ENCODE measurements around the gene NEURL1.

NEURL1 gene

DNA sequence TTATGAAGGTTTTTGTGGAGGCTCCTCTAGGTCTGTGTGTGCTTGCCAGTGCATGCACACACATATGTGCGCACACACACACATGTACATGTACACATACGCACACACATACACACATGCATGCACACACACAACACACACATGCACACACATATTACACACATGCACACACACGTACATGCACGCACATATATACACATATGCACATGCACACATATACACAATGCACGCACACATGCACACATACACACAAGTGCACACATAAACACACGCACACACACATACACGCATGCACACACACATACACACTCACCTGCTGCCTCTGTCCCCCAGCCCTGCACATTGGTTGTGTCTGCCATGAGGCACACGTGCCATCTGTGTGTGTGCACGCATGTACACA, 66.3 kb downstream of the NEURL1 start:
- no peak for DNase-seq (ENCODE audit: insufficient read length, low spot score)
- FAIRE-seq, result no peak

DNA sequence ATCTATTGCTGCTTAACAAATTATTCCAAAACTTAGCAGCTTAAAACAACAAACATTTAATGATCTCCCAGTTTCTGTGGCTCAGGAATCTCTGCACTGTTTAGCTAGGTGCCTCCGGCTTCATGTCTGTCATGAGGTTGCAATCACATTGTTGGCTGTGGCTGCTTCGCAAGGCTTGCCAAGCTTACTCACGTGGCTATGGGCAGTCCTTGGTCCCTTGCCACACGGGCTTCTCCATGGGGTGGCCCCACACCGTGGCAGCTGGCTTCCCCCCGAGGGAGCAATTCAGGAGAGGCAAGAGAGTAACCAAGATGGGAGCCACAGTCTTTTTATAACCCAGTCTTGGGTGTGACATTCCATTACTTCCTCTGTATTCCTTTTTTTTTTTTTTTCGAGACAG, 67.4 kb downstream of the NEURL1 start:
- DNase-seq (ENCODE audit: insufficient read length, low spot score), result no peak
- no peak for FAIRE-seq

DNA sequence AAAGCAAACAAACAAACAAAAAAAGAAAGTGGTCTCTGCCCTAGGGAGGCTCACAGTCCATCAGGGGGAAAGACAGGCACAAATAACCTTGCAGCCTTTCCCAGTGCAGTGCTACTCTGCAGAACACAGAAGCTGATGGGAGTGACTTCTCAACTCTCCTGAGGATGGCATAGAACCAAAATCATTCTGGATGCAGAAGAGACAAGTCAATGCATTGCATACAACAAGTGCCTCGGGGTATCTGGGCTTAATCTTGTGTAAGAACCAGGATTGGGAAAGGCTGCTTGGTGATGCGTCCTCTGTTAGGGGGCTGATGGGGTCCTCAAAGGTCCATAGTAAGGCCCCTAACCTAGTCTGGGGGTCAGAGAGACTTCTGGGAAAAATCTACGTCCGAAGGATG, 68.9 kb downstream of the NEURL1 start:
- no peak for FAIRE-seq

DNA sequence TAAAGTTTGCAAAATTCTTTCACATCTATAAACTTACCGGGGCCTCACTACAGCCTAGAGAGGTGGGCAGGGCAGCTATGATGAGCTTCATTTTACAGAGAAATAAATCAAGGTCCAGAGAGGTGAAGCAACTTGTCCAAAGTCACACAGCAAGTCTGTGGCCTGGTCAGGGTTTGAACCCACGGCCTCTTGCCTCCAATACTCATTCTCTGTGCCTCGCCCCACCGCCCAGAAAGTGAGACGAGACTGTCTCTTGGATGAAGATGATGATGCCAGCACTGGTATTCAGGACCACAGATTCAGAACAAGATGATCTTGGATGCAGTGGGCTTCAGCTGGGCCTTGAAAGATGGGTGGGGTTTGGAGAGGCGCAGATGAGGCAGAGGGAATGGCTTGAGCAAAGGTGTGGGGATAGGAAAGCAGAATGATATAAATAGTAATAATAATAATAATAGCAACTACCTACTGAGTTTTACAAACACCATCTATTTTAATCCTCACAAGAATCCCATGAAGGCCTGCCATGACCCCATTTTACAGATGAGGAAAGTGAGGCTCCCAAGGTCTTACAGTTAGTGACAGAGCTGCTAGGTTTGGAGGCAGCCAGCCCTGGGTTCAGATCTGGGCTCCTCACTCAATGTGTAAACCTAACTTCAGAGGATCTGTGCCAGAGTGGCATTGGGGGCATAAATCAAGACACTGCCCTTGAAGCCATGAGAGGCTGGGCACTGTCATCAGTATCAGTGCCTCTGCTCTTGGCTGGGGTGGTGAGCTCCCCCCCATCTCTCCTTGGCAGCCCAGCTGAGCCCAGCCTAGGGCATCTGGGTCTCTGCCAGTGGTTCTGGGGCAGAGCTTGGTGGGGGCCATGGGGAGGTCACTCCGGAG, 70.0 kb downstream of the NEURL1 start:
- no peak for FAIRE-seq
- DNase-seq (ENCODE audit: insufficient read length, low spot score), result no peak

More for the DNA sequence above, 68.9 kb downstream of the NEURL1 start:
- no peak for DNase-seq (ENCODE audit: insufficient read length, low spot score)

DNA sequence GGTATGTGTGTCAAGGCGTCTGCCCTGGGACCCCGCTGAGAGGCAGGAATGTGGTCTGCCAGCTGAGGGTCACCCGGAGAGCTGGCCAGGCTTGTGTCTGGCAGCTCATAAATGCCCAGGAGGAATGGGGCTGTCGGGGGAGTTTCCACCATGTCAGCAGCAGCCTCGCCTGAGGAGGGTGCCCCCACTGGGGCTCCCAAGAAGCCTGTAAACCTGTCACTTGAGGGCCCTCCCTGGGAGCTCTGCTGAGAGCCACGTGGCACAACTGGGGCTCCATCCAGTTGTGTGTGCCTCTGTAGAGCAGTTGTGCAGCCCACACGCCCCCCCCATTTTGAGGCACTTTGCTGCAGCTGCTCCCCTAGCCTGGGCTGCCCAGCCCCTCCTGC, 70.6 kb downstream of the NEURL1 start:
- FAIRE-seq (no peak), DNase-seq (ENCODE audit: insufficient read length, low spot score) (no peak)

DNA sequence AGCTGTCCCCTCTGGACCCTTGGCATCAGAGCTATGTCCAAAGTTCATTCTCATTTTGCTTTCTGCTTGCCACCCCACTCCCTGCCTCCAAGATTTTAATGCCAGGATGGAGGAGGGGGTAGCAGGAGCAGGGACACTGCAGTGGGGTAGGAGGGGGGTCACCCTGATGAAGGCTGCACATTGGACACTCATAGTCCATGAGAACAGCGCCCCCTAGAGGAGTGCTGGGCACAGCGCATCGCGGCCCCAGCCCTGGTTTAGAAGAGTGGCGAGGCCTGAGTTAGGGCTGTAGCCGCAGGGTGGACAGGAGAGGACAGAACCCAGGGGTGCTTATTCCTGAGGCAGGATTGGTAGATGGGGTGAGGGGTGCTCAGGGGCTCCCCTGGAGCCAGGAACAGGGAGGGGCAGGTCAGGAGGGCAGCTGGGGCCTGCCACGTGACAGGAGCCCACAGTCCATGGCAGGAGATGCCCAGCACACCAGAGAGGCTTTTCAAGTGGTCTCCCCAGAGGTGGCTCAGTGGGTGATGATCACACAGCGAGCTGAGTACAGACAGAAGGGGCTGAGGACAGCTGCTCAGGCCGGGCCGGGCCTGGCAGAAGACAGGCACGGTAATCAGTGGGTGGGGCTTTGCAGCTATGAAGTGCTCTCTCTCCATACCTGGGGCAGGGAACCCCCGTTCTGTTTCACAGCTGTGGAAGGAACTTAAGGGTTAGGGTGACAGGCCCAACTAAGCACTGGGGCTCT, 71.4 kb downstream of the NEURL1 start:
- FAIRE-seq (no peak), DNase-seq (ENCODE audit: insufficient read length, low spot score) (no peak)

DNA sequence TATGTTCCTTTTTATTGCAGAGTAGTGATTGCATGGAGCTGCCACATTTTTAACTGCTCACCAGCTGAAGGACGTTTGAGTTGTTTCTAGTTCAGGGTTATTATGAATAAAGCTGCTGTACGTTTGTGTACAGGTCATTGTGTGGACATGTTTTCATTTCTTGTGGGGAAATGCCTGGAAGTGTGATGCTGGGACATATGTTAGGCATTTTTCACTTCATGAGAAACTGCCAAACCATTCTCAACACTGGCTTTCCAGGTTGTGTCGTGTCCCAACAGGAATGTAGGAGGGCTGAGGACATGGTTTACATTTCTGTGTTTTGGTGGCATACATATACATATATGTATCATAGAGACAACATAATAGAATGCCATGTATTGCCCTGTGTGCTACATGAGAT, 73.0 kb downstream of the NEURL1 start:
- no peak for FAIRE-seq
- no peak for DNase-seq (ENCODE audit: insufficient read length, low spot score)

DNA sequence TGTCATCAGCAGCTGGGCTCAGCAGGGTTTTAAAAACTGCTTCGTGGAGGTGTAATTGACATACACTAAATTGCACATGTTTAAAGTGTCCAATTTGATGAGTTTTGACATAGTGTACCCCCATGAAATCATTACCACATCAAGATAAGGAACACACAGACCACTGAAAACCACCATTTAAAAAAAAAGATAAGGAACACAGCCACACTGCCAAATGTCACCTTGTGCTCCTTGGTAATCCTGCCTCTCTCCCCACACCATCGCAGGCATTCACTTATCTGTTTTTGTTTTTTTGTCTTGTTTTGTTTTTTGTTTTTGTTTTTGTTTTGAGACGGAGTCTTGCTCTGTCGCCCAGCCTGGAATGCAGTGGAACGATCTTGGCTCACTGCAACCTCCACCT, 75.0 kb downstream of the NEURL1 start:
- DNase-seq (ENCODE audit: insufficient read length, low spot score) (no peak), FAIRE-seq (no peak)

DNA sequence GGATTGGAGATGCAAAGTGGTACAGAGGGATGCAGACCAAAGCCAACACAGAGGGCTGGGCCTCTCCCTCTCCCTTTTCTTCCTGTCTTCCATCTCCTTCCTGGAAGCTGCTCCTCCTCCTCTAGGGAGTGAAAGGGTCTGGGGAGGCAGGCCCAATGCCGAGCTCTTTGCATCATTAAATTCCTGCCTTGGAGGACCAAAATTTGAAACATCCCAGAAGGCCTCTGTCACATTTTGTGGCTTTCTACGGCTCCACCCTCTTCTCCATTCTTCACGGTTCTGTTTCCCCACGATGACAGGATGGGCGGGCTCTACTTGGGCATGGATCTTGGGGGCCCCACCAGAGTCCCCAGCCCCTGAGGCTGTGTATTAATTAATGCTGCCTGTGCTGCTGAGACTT, 76.4 kb downstream of the NEURL1 start:
- DNase-seq (ENCODE audit: insufficient read length, low spot score) (no peak), FAIRE-seq (no peak)

DNA sequence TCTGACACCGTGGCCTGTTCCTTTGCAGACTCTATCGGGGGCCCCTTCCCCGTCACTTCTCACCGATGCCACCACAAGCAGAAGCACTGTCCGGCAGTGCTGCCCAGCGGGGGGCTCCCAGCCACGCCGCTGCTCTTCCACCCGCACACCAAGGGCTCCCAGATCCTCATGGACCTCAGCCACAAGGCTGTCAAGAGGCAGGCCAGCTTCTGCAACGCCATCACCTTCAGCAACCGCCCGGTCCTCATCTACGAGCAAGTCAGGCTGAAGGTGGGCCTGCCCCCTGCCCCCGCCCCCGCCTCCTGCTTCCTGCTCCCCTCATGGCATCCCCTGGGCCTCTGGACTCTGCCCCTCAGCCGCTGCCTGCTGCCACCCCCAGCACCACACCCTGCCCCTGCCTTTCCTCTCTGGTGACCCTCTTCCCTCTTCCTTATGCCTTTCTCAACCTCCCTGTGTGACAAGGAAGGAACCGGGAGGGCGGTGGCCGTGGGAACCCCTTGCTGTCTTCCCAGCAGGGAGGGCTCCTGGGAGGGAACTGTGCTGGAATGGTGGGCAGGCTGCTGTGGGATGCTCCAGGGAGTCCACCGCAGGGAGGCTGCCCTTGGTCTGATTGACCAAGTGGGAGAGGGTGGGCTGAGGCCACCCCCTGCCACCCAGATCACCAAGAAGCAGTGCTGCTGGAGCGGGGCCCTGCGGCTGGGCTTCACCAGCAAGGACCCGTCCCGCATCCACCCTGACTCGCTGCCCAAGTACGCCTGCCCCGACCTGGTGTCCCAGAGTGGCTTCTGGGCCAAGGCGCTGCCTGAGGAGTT, 77.5 kb downstream of the NEURL1 start:
- FAIRE-seq, result no peak

DNA sequence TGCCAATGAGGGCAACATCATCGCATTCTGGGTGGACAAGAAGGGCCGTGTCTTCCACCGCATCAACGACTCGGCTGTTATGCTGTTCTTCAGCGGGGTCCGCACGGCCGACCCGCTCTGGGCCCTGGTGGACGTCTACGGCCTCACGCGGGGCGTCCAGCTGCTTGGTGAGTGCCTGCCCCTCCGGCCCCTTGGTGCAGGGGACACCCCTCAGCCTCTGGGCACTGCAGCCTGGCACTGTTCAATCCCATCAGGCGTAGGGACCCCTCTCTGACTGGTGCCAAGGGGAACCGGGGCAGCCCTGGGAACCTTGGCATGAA, 78.1 kb downstream of the NEURL1 start:
- DNase-seq (ENCODE audit: insufficient read length, low spot score), result no peak
- FAIRE-seq, result no peak

More for the DNA sequence above, 77.5 kb downstream of the NEURL1 start:
- no peak for DNase-seq (ENCODE audit: insufficient read length, low spot score)

DNA sequence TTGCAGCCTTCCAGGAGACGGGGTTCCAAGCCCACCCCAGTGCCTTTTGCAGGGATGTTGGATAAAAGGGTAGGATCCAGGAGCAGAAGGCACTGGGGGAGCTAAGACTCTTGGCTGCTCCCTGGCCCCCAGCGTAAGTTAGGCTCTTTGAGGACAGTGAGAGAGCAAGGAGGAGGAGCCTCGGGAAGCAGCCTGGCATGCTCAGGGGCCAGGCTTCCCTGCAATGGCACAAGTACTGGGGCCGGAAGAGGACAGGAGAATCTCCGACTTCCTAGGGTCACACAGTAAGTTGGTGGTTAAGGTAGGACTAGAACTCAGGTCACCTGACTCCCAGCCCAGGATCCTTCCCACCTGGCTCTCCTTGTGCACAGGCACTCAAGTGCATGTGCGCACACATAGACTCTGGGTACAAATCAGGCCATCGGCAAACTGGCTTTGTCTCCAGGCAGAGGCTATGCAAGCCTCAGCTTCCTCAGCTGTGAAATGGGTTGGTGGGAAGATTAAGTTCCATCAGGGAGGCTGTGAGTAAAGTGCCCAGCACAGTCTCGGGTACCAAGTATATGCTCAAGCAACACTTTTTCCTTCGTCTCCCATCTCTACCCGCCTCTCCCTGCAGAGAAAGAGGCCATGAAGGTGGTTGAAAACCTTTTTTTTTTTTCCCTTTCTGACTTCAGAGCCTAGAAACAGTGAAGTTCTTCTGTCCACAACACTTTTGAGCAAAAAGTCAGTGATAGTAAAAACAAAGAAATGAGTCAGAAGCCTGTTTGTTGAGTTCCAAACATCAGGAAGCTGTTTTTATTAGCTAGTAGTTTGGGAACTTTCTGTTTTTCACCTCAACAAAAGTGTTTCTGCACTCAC, 79.1 kb downstream of the NEURL1 start:
- no peak for DNase-seq (ENCODE audit: insufficient read length, low spot score)
- no peak for FAIRE-seq

DNA sequence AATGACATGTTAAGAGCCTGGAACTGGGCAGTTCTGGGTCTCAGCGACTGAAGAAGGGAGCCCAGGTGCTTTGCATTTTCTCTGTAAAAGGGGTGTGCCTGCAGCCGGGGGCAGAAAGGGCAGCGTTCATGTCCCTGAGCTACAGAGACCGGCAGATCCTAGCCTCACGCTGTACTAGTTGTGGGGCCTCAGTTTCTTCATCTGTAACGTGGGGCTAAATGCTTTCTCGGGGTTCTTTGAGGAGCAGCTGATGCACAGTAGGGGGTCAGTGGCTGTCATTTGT, 79.6 kb downstream of the NEURL1 start:
- FAIRE-seq (no peak), DNase-seq (ENCODE audit: insufficient read length, low spot score) (no peak)

DNA sequence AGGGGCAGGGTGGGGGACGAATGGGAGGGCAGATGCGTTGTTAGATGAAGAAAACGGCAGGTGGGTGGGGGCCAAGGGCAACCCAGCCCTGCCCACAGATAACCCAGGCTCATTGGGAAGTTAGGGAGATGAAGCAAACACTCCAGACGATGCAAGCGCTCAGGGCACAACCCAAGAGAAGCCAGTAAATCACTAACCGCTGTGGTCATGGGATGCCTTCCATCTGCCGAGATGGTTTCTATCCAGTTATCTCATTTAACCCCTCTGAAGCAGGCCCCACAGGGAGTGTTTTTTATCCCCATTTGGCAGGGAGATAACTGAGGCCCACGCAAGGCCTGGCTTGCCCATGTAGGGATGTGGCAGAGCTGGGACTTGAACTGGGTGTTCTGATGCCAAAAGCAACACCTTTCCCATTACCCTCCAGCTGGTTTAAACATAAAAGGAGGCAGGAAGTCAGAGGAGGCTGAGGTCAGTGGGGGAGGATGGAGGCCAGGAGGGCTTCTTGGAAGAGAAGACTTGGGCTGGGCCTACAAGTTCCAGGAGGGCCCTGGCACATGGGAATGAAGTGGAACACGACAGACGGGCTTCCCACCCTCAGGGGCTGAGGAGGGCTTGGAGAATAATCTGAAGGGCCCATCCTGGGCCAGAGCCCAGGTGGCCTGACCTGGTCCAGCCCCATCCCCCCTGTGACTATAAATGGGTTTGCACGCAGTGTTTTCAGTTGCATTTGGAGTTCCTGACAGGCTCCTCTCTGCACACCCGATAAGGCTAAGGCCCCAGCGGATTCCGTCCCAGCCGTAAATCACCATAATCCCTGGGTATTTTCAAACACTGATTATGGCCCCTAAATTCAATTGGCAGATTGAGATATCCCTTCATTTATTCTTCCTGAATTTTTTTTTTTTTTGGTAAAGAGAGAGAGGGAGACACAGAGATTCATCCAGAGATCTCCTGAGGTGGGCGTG, 80.9 kb downstream of the NEURL1 start:
- DNase-seq (ENCODE audit: insufficient read length, low spot score), result no peak
- FAIRE-seq, result no peak

DNA sequence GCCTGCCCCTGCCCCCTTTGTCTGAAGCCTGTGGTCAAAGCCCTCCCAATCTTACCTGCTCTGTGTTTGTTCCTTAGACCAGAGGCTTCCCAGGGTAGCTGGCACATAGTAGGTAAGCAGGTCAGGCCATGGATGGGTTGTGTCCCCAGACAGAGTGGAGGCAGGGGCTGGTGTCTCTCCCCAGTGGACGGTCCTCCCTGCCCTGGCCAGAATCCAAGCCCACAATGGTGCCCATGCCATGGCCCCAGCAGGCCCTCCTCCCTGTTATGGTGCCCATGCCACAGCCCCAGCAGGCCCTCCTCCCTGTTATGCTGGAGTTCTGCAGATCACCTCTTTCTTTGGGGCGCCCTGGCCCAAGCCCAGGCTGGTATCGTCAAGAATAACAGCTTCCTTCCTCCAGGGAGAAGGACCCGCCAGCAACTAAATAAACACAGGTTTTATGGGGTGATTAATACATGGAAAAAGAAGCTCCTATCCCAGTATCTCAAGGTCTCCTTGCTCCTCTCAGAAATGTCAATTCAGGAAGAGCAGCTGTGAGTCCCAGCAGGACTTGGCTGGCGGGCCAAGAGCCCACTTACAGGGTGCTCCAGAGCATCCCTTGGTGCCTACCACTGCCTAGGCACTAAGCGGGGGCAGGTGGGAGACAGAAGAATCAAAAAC, 82.0 kb downstream of the NEURL1 start:
- FAIRE-seq, result no peak
- DNase-seq (ENCODE audit: insufficient read length, low spot score), result no peak

DNA sequence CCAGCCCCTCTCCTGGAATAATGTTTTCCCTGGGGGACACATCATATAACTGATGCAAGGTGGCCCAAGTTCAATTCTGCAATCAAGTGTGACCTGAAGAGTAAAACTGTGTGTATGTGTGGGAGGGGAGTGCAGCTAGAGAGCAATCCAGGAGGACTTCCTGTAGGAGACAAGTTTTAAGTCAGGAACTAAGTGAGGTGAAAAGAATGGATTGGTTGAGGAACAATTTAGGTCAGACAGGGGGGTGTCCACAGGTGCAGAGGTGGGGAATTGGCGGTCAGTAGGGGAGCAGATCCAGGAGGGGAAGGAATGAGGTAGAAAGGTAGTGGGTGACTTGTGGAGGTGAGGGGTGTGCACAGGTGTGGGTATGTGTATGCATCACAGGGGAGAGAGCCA, 82.6 kb downstream of the NEURL1 start:
- FAIRE-seq, result no peak
- no peak for DNase-seq (ENCODE audit: insufficient read length, low spot score)

DNA sequence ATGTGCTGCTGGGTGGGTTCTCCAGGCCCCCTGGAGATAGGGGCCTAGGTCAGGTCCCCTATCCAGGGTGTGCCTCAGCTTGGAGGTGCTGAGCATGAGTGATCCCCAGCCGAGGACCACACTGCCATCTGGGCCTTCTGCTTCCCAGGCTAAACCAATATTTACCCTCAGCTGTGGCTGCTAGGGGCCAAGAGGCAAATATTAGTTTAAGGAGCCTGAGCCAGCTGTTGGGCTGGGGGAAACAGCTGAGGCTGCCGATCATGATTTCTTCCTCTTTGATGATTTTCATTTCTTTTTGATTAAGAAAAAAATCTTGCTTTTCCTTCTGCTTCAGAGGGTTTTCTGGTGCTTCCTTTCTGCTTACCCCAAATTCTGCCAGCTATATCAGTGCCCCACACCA, 83.4 kb downstream of the NEURL1 start:
- DNase-seq (ENCODE audit: insufficient read length, low spot score), result no peak
- FAIRE-seq, result no peak

DNA sequence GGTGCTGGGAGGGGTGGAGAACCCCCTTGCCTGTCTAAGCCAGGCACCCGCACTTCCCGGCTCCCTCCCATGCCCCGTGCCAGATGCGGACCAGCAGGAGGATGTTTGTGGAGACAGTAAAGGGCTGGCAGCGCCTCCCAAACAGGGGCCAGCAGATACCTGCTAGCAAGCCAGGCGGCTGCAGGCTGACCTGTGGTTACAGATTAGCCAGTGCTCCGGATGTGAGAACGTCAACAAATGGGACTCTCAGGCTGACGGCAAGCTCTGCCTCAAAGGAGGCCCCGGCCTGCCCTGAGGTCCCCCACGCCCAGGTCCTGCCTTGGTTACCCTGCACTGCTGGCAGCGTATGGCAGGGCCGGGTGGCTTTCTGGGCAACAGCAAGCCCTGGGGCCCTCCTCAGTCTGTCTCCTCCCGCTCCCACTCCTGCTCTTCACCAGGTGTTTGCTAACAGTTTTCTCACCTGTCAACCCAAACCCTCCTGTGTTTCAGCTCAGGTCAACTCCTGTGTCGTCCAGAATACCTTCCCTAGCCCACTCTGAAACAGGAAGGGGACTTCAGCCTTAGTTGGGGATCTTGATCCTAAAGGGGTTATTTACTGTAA, 85.4 kb downstream of the NEURL1 start:
- DNase-seq (ENCODE audit: insufficient read length, low spot score) (peak; percentile 67), FAIRE-seq (peak; percentile 55)

DNA sequence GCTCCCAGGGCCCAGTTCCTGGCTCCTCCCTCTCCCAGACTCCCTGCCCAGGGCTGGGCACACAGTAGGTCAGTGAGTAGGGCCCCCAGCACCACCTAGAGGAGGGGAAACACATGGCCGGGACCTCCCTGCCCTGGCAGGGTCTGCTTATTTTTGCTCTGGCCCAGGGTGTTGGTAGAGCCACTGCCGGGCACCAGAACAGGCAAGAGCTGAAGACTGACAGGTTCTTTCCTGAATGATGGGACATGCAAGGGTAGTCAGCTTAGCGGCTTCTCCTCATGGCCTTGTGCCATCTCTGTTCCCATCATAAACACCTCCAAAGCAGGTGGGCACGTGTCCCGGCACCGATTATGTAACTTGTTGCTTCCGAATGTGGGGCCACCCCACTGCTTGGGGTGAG, 86.5 kb downstream of the NEURL1 start:
- no peak for DNase-seq (ENCODE audit: insufficient read length, low spot score)
- FAIRE-seq, result no peak

Measured in GM19239 (cell line).